GM12874 (cell line): Measurements from ENCODE around the gene KCNN2.

Source experiments
- TF ChIP-seq, protein P1 (sequence below): IDR thresholded peaks from 2 replicates; pipeline ENCODE4 v1.5.1; 2011; ENCODE audit warnings: low read depth, mild to moderate bottlenecking, control low read depth, low read length, moderate library complexity; ENCODE audit not compliant: insufficient read depth

Gene KCNN2

GRCh38 chr5:114324282-114324681, 37.6 kb upstream of the KCNN2 start:
- TF ChIP-seq, protein P1, sequence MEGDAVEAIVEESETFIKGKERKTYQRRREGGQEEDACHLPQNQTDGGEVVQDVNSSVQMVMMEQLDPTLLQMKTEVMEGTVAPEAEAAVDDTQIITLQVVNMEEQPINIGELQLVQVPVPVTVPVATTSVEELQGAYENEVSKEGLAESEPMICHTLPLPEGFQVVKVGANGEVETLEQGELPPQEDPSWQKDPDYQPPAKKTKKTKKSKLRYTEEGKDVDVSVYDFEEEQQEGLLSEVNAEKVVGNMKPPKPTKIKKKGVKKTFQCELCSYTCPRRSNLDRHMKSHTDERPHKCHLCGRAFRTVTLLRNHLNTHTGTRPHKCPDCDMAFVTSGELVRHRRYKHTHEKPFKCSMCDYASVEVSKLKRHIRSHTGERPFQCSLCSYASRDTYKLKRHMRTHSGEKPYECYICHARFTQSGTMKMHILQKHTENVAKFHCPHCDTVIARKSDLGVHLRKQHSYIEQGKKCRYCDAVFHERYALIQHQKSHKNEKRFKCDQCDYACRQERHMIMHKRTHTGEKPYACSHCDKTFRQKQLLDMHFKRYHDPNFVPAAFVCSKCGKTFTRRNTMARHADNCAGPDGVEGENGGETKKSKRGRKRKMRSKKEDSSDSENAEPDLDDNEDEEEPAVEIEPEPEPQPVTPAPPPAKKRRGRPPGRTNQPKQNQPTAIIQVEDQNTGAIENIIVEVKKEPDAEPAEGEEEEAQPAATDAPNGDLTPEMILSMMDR, result no peak

DNA sequence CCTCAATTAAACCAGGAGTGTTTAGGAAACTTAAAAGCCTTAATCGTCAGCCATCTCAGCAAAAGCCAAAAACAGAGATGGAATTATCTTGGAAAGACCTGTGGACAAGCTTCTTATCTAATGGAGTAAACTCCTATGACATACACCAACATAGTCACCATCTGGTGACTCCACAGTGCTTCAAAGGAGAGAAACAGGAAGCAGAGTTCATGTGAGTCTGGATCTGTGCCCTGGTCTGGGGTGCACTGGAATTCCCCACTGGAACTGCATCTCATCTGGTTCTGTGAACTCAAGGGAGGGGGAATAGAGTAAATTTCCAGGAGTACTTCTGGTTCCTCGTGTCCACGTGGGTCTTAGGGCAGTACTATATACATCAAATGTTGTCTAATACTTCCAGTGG, 36.3 kb upstream of the KCNN2 start:
- TF ChIP-seq, protein P1, result no peak

GRCh38 chr5:114327474-114327873, 34.4 kb upstream of the KCNN2 start:
- TF ChIP-seq, protein P1, result no peak

- TF ChIP-seq, protein P1, result no peak
These were observed 33.9 kb upstream of the KCNN2 start for GRCh38 chr5:114327987-114328386.

DNA sequence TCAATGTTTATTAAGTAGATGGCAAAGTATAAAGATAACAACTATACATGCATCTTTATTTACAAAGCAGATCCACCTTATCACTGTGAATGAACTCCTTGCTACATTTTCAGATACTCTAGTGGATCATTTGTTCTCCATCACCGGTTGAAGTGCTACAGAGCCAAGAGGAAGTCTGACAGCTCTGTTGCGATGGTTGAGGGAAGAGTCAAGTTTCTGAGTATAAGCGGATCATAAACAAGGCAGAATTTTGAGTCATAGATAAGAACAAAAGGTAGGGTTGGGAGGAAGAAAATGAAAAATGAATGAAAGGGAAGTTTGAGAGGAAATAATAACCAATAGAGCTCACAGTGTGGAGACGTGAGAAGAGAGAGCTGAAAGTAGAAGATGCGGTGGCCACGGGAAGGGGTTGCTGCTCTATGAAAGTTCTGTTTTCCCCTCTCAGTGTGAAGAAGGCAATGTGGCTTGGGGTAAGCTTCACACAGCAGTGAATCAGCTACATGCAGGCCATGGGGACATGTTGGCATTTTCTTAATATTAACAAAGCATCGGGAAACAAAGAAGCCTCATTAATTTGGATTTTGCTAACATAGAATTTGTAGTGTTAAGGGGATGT, 30.8 kb upstream of the KCNN2 start:
- TF ChIP-seq, protein P1, result no peak

DNA sequence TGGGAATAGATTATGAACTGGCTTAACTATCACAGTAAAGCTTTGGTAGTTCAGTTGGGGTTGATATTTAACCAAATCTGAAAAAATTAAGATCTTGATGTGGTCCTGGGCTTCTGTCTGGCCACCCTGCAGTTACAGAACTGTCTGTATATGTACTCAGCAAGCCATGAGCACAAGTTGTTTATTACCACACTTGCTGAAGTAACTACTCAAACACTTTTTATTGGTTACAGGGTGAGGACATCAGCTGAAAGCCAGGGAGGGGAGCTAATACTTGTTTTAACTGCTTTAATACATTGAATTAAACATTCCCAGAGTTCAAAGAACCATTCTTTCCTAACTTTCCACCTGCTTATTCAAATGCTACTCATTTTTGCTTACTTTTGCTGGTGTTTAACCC, 29.4 kb upstream of the KCNN2 start:
- TF ChIP-seq, protein P1, result no peak

DNA sequence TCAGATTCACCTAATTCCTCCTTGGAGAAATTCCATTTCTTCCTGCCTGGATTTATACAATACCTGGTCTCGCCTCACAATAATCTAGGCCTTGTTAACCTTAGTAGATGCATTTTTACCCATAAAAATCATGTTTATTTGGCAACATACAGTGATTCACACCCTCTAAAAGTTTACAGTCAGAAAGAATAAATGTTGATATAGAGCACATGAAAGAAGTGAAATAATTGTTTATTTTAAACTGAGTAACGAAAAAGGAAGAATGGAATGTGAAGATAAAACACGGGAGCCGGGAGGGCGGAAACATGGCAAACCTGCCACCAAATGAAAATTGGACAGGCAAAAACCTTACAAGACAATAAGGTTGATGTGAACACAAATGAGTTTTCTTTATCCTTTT, 28.9 kb upstream of the KCNN2 start:
- TF ChIP-seq, protein P1, result no peak

GRCh38 chr5:114335391-114335790, 26.5 kb upstream of the KCNN2 start:
- TF ChIP-seq, protein P1, result no peak
